Skeletal muscle cell (primary cell): ENCODE measurements around the gene SYN1.
A peak's percentile ranks its signal among the peaks of the same experiment; 100 is the strongest.

ENCODE experiments used
- DNase-seq: peaks from one replicate; pipeline ENCODE4 v3.0.0-alpha.2; 2010; ENCODE audit warnings: low read depth
- H3K4me3 ChIP-seq: 2 replicates; pipeline ENCODE4 v1.5.1; 2011; ENCODE audit warnings: low read depth, mild to moderate bottlenecking, control low read depth, low read length, moderate library complexity

The SYN1 gene

GRCh38 chrX:47560179-47560933, 59.3 kb downstream of the SYN1 start:
- peak overlapping the region; percentile 66 for H3K4me3 ChIP-seq
- no peak for DNase-seq

GRCh38 chrX:47558436-47558835, 61.2 kb downstream of the SYN1 start:
- no peak overlapping the region for H3K4me3 ChIP-seq
- no peak for DNase-seq

- peak; percentile 83 for DNase-seq
Observed at GRCh38 chrX:47556045-47556623, 63.5 kb downstream of the SYN1 start.

GRCh38 chrX:47543496-47543895, 76.2 kb downstream of the SYN1 start:
- DNase-seq = no peak
- no peak overlapping the region for H3K4me3 ChIP-seq

More at GRCh38 chrX:47556045-47556623, 63.5 kb downstream of the SYN1 start:
- H3K4me3 ChIP-seq = peak overlapping the region; percentile 49

GRCh38 chrX:47540754-47541538, 78.7 kb downstream of the SYN1 start:
- peak; percentile 74 for DNase-seq
- no peak overlapping the region for H3K4me3 ChIP-seq

- DNase-seq = no peak
- H3K4me3 ChIP-seq = no peak overlapping the region
Observed at GRCh38 chrX:47539860-47540259, 79.8 kb downstream of the SYN1 start.

GRCh38 chrX:47530049-47530448, 89.6 kb downstream of the SYN1 start:
- no peak overlapping the region for H3K4me3 ChIP-seq
- no peak for DNase-seq

GRCh38 chrX:47529548-47529947, 90.1 kb downstream of the SYN1 start:
- no peak overlapping the region for H3K4me3 ChIP-seq
- no peak for DNase-seq

GRCh38 chrX:47523713-47524166, 95.9 kb downstream of the SYN1 start:
- DNase-seq = no peak
- H3K4me3 ChIP-seq = peak overlapping the region; percentile 54

GRCh38 chrX:47523297-47523696, 96.4 kb downstream of the SYN1 start:
- H3K4me3 ChIP-seq = peak overlapping the region; percentile 54
- no peak for DNase-seq
